Activated T-cell treated with anti-CD3 and anti-CD28 coated beads, Interleukin-2, amount 50 U/mL, for 72 hours (primary cell): ENCODE data around the gene TBC1D2. TPM values are rescaled to one million over a fixed set of nuclear protein-coding genes. Genes with fewer than 3 reads are reported as not detected.

Experiments
- ATAC-seq, 2 donors: fragments of 150-1000 bp; cut with Tn5 transposase; replicated peaks in 1 of 2; 2 replicates each; pipeline ENCODE4 v1.10.0; 2021; ENCODE audit warnings: moderate library complexity in 2 of 2, mild to moderate bottlenecking in 1 of 2
- DNase-seq, 2 donors: peaks; one replicate each; pipeline ENCODE4 v3.0.0; 2021 to 2022; ENCODE audit warnings: mixed read lengths in 1 of 2
- H3K27ac Mint-ChIP-seq: one replicate; pipeline ENCODE4 v1.8.0; 2022; ENCODE audit warnings: mild to moderate bottlenecking, moderate library complexity, mixed read lengths
- H3K27me3 Mint-ChIP-seq: one replicate; pipeline ENCODE4 v1.8.0; 2022; ENCODE audit warnings: low read depth, mixed read lengths
- H3K36me3 Mint-ChIP-seq, 2 donors: one replicate each; pipeline ENCODE4 v1.8.0; 2022; ENCODE audit warnings: mixed read lengths in 2 of 2, mild to moderate bottlenecking in 1 of 2; ENCODE audit not compliant: insufficient read depth in 2 of 2
- H3K4me1 Mint-ChIP-seq: one replicate; pipeline ENCODE4 v1.8.0; 2022; ENCODE audit warnings: low read depth, mixed read lengths
- H3K4me3 Mint-ChIP-seq, 2 donors: one replicate each; pipeline ENCODE4 v1.8.0; 2022; ENCODE audit warnings: mild to moderate bottlenecking in 2 of 2, mixed read lengths in 2 of 2, moderate library complexity in 2 of 2
- H3K9me3 Mint-ChIP-seq, 2 donors: one replicate each; pipeline ENCODE4 v1.8.0; 2022; ENCODE audit warnings: mixed read lengths in 2 of 2
- total RNA-seq, 2 donors: library from RNA; stranded (reverse); gene quantifications; one replicate each; pipeline ENCODE4 v1.2.3, GENCODE V29; 2022

The TBC1D2 gene
- total RNA-seq, 2 donors from 2014 or later = 5.8 to 6.0 TPM

DNA sequence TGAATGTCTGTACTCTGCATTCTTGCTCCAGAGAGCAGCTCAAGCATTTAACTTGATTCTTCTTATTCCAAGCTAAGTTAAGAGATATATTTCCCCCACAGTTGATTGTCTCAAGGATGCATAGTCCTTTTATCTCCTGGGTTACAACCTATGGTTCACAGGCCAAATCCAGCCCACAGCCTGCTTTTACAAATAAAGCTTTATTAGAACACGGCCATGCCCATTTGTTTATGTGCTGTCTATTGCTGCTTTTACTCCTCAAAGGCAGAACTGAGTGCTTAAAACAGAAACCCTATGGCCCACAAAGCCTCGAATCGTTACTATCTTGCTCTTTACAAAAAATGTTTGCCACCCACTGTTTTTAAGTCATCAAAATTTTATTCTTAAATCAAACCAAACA lies 25.8 kb downstream of the TBC1D2 start:
- Mint-ChIP-seq H3K36me3 (peaks cover 0 to 1% of the 10 kb centered on the region in 2 donors), H3K27me3 (no peaks in the 10 kb centered on the region), H3K4me1 (peaks cover 5% of the 10 kb centered on the region), H3K4me3 (no peak overlapping the region), H3K9me3 (no peaks in the 10 kb centered on the region), H3K27ac (no peak overlapping the region)
- no peak for DNase-seq
- no peak for ATAC-seq

DNA sequence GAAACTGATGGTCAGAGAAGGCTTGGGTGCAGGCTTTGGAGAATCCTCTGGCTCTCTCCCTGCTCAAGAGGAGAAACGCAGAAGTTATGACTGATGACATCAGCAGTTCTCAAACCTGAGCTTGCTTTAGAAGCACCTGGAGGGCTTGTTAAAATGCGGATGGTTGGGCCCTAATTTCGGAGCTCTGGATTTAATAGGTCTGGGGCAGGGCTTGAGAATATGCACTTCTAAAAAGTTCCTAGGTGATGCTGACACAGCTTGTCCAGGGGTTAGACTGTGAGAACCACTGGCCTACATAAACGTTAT lies 26.4 kb downstream of the TBC1D2 start:
- Mint-ChIP-seq H3K27me3 (no peaks in the 10 kb centered on the region), H3K27ac (no peak overlapping the region), H3K36me3 (peaks cover 0 to 1% of the 10 kb centered on the region in 2 donors), H3K4me1 (peaks cover 3% of the 10 kb centered on the region), H3K4me3 (no peak overlapping the region), H3K9me3 (no peaks in the 10 kb centered on the region)
- no peak for ATAC-seq
- DNase-seq = no peak

DNA sequence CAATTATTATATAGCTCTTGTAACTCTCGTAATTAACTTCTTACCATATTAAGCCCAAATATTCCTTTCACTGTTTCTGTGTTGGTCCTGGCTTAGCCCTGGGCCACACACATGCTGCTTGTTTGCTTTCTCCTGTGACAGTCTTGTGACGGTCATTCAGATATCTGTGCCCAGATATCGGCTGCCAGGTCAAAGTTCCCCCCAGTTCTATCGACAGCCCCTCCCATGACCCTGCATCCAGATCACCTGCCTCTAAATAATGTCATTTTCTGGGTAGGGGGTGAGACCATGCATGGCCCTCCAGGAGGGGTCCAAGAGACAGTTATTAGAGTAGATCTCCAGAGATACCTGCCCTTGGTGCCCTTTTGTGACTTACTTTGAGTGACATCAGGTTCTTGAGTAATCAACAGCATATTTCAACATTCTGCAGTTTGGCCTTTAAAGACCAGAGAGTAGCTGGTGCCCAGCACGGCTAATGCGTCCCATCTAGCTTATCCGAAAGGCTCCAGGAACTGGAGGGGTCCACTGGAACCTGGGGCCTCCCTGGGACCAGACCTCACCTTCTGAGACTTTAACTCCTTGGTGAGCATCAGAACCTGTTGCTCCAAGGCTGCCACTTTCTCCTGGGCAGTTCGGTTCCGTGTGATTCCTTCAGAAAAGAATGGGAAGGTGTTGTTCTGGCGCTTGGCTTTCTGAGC lies 26.9 kb downstream of the TBC1D2 start:
- ATAC-seq = no peak
- H3K36me3 Mint-ChIP-seq = no peaks in the 10 kb centered on the region
- H3K27me3 Mint-ChIP-seq = no peaks in the 10 kb centered on the region
- H3K27ac Mint-ChIP-seq = no peak overlapping the region
- no peaks in the 10 kb centered on the region for H3K9me3 Mint-ChIP-seq
- no peaks in the 10 kb centered on the region for H3K4me1 Mint-ChIP-seq
- no peak overlapping the region for H3K4me3 Mint-ChIP-seq
- DNase-seq = no peak

DNA sequence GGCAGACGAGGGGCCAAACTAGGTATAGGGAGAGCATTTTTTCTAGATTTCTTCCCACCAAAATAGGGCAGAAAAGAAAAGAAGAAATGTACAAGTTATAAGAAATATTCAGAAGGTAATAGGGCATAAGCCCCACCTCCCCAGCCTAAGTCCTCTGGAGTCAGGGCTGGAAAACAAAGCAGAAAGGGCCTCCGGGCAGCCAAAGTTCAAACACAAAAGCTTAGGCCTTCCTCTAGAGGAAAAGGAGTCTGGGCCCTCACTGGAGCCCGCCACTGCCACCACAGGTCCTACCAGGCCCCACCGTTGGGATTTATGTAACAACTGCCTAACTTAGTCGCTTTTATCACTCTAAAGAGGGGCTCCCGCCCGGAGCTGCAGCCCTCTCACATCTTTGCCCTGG lies 27.6 kb downstream of the TBC1D2 start:
- H3K27me3 Mint-ChIP-seq = no peaks in the 10 kb centered on the region
- no peaks in the 10 kb centered on the region for H3K9me3 Mint-ChIP-seq
- H3K27ac Mint-ChIP-seq = no peak overlapping the region
- H3K4me1 Mint-ChIP-seq = no peaks in the 10 kb centered on the region
- no peak for ATAC-seq
- no peak overlapping the region for H3K4me3 Mint-ChIP-seq
- H3K36me3 Mint-ChIP-seq = no peaks in the 10 kb centered on the region
- DNase-seq = no peak

DNA sequence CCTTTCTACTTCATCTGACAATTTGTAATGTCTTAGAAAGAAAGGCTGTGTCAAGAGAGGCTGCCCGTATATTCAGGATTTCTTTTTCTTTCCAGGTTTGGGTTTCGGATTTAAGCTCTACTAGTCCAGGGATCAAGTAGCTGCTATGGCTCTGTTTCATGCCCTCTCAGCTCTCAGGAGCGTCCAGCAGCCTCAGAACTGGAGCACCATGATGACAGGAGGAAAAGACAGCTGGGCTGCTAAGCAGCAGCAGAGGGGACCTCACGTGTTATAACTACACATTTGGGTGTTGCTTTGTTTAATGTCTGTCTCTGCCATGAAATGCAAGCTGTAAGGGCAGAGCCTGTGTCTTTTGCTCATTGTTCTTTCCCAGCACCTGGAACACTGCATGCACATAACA lies 28.5 kb downstream of the TBC1D2 start:
- no peak overlapping the region for H3K4me3 Mint-ChIP-seq
- ATAC-seq (no peak), DNase-seq (no peak)
- H3K27me3 Mint-ChIP-seq = no peaks in the 10 kb centered on the region
- no peak overlapping the region for H3K27ac Mint-ChIP-seq
- no peaks in the 10 kb centered on the region for H3K9me3 Mint-ChIP-seq
- H3K36me3 Mint-ChIP-seq = no peaks in the 10 kb centered on the region
- H3K4me1 Mint-ChIP-seq = no peaks in the 10 kb centered on the region

DNA sequence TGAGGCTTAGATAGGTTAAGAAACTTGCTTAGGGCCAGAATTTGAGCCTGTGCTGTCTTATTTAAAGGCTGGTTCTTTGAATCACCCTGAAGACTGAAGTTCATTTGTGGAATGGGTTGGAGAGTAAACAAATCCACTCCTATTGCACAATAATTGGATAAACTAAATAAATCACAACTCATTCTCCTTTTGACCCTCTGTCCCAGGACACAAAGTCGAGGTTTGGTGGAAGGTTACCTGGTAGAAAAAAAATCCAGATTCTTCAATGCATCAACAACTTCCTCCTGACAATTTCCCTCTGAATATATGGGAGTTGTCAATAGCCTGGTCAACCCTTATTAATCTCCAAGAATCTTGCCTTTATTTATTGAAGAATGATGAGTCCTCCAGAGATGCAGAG lies 28.9 kb downstream of the TBC1D2 start:
- no peak overlapping the region for H3K27ac Mint-ChIP-seq
- H3K27me3 Mint-ChIP-seq = no peaks in the 10 kb centered on the region
- no peaks in the 10 kb centered on the region for H3K4me1 Mint-ChIP-seq
- ATAC-seq (no peak), DNase-seq (no peak)
- no peaks in the 10 kb centered on the region for H3K36me3 Mint-ChIP-seq
- H3K4me3 Mint-ChIP-seq = no peak overlapping the region
- no peaks in the 10 kb centered on the region for H3K9me3 Mint-ChIP-seq

DNA sequence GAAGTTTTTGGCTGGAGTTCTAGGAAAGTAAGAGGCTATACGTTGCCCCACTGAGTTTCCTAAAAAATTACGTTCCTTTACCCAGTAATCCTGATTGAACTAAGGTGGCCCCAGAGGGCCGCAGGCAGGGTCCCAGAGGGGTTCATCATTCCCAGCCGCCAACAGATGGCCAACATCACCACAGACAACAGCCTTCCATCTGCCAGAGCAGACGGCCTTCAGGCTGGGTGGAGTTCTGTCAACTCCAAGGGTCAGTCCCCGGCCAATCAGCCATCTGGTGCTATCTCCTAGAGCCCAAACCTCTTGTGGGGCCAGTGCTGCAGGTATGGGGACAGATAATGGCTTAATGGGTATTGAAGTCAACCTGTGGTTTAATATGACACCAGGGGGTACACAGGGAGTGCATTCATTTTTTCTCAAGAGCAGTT lies 30.4 kb downstream of the TBC1D2 start:
- ATAC-seq (no peak), DNase-seq (no peak)
- Mint-ChIP-seq H3K4me1 (no peaks in the 10 kb centered on the region), H3K36me3 (no peaks in the 10 kb centered on the region), H3K27me3 (no peaks in the 10 kb centered on the region), H3K27ac (no peak overlapping the region), H3K9me3 (no peaks in the 10 kb centered on the region), H3K4me3 (no peak overlapping the region)

DNA sequence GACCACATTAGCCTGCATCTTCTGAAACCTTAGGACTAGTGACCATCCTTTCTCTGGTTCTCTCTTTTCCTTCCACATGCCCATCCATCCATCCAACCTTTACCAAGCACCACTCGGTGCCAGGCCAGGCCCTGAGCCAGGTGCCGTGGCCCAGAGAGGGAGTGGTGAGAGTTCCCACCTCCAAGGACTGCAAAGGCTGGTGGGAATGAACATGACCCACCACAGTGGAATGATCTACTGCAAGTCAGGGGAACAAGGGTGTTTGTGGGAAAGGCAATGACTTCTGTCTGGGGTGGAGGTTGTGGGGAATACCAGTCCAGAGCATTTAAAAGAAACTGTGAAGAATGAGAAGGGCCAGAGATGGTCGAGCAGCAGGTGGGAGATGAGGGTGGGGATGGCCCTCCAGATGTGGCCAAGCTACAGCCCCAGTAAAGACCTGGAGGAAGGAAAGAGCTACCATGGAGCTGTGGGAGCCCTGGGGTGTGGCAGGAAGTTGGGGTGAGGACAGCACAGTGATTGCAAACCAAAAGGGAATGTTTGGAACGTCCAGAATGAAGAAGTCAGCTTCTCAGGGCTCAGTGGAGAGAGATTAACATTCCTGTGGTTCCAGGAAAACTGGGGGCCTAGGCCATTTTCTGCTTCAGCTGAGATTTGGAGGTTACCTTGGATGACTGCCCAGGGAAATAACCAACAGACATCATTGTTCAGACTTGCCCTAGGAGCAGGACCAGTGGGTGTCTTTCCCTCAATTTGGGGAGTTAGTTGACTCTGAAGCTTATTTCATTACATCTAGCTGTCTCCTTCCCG lies 32.4 kb downstream of the TBC1D2 start:
- Mint-ChIP-seq H3K9me3 (no peaks in the 10 kb centered on the region), H3K36me3 (no peaks in the 10 kb centered on the region), H3K27ac (no peak overlapping the region), H3K4me3 (no peak overlapping the region), H3K4me1 (no peaks in the 10 kb centered on the region), H3K27me3 (no peaks in the 10 kb centered on the region)
- ATAC-seq = no peak
- DNase-seq = no peak

DNA sequence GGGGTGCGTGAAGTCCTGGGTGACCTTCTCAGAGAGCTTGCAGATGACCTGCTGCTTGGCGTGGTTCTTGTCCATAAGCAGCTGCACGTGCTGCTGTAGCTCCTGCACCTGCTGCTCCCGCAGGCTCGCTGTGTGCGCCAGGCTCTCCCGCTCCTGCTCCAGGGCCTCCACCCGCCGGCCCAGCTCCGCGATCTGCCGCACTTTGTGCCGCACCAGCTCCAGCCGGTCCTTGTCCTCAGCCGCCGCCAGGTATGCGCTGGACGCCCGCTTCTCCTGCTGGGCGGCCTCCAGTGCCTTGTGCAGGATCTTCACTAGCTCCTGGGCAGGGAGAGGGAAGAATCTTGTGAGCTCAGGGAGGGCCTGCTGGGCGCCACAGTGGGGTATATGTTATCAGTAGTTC lies 34.5 kb downstream of the TBC1D2 start:
- no peaks in the 10 kb centered on the region for H3K9me3 Mint-ChIP-seq
- no peak overlapping the region for H3K4me3 Mint-ChIP-seq
- no peaks in the 10 kb centered on the region for H3K27me3 Mint-ChIP-seq
- no peaks in the 10 kb centered on the region for H3K36me3 Mint-ChIP-seq
- ATAC-seq (no peak), DNase-seq (no peak)
- no peaks in the 10 kb centered on the region for H3K4me1 Mint-ChIP-seq
- H3K27ac Mint-ChIP-seq = no peak overlapping the region

DNA sequence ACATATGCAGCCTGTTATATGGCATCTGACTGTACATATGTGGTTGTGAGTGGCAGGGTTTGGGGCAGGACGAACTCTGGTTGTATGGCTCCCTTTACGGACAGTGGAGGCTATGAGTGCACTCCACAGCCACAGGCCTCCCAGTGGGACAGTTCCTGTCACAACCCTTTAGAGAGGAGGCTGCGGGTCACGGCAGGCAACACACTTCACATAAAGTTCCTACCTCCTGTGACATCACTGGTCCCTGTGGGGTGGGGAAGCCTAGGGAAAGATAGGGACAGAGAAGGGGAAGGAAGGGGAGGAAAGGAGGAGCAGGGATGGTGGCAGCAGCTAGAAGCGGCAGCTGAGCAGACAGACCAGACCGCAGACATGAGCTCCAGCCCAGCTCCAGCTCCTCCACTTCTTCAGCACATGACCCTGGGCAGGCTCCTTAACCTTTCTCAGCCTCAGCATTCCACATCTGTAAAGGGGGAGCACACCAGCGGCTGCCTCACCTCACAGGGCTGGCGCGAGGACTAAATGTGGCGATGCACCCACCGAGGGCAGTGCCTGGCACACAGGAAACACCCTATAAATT lies 35.6 kb downstream of the TBC1D2 start:
- H3K4me1 Mint-ChIP-seq = no peaks in the 10 kb centered on the region
- ATAC-seq (no peak), DNase-seq (no peak)
- H3K27ac Mint-ChIP-seq = no peak overlapping the region
- no peaks in the 10 kb centered on the region for H3K36me3 Mint-ChIP-seq
- no peak overlapping the region for H3K4me3 Mint-ChIP-seq
- no peaks in the 10 kb centered on the region for H3K9me3 Mint-ChIP-seq
- no peaks in the 10 kb centered on the region for H3K27me3 Mint-ChIP-seq

DNA sequence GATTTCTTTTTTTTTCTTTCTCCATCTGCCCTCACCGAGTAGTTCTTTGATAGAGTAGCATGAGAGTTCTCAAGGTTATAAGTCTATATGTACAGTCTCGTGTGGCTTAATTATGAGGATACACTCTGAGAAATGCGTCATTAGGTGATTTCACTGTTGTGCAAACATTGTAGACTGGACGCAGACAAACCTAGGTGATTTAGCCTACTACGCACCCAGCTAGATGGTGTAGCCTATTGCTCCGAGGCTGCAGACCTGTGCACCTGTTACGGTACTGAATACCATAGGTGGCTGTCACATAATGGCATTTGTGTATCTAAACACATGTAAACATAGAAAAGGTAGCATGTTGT lies 36.1 kb downstream of the TBC1D2 start:
- no peaks in the 10 kb centered on the region for H3K27me3 Mint-ChIP-seq
- H3K36me3 Mint-ChIP-seq = no peaks in the 10 kb centered on the region
- H3K4me1 Mint-ChIP-seq = no peaks in the 10 kb centered on the region
- no peak overlapping the region for H3K27ac Mint-ChIP-seq
- H3K4me3 Mint-ChIP-seq = no peak overlapping the region
- DNase-seq = no peak
- ATAC-seq = no peak
- no peaks in the 10 kb centered on the region for H3K9me3 Mint-ChIP-seq

DNA sequence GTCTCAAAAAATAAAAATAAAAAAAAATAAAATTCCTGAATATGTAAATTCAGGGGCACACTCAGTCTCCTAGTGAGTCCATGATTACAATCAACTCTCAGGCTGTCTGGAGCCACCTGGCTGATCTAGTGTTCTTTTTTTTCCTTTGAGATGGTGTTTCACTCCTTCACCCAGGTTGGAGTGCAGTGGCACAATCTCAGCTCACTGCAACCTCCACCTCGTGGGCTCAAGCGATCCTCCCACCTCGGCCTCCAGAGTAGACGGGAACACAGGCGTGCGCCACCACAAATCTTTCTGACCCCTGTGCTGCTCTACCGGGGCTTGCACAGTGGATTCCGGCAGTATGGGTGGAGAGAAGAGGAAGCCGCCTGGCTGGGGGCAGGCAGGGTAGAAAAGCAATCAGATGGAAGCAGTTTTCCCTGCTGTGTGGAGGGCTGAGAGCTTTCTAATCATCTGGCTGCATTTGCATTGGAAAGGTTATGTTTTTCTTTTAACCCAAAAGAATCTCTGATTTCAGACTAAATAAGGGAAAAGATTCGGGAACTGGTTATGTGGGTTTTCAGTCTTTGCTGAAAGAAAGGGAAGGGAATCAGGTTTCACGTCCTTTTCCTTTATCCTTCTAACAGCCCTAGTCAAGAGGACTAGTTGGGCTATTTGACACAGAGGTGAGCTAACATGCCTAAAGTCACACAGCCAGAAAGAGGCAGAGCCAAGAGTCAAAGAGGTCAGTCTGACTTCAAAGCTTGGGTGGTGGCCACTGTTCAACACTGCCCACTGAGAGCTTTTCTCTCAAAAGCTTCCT lies 36.7 kb downstream of the TBC1D2 start:
- no peak overlapping the region for H3K4me3 Mint-ChIP-seq
- ATAC-seq (no peak), DNase-seq (no peak)
- no peaks in the 10 kb centered on the region for H3K9me3 Mint-ChIP-seq
- no peaks in the 10 kb centered on the region for H3K4me1 Mint-ChIP-seq
- no peaks in the 10 kb centered on the region for H3K36me3 Mint-ChIP-seq
- H3K27me3 Mint-ChIP-seq = no peaks in the 10 kb centered on the region
- H3K27ac Mint-ChIP-seq = no peak overlapping the region

DNA sequence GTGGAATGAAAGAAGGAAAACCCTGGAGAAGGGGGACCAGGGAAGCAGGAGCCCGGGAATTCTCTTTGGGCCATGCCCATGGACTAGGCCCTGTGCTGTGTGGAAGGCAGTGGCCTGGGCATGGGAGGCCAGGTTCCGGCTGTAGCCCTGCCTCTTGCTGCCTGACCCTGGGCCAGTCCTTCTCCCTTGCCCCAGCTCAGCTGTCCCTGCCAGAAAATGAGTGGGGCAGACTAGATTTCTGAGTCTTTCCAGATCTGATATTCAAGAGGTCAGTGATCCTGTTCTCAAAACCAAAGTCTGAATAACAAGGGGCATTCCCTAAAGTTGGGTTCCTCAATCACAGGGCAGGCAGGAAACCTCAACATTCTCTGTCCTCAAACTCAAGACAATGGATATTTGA lies 38.2 kb downstream of the TBC1D2 start:
- H3K27ac Mint-ChIP-seq = no peak overlapping the region

More for the DNA sequence above, 38.2 kb downstream of the TBC1D2 start:
- Mint-ChIP-seq H3K4me3 (no peak overlapping the region), H3K27me3 (no peaks in the 10 kb centered on the region), H3K36me3 (no peaks in the 10 kb centered on the region), H3K9me3 (no peaks in the 10 kb centered on the region), H3K4me1 (no peaks in the 10 kb centered on the region)
- no peak for ATAC-seq
- no peak for DNase-seq
